Activated CD4-positive, CD25-positive, alpha-beta regulatory T cell treated with anti-CD3 and anti-CD28 coated beads, Interleukin-2, amount 50 U/mL, for 16 hours (primary cell): Measurements from ENCODE around the gene TOLLIP.

ENCODE experiments used
- DNase-seq: peaks from one replicate; pipeline ENCODE4 v3.0.0-alpha.2; 2020; ENCODE audit warnings: low read depth, low spot score

Gene TOLLIP

GRCh38 chr11:1310772-1311468 lies 1.5 kb upstream of the TOLLIP start:
- no peak for DNase-seq

DNA sequence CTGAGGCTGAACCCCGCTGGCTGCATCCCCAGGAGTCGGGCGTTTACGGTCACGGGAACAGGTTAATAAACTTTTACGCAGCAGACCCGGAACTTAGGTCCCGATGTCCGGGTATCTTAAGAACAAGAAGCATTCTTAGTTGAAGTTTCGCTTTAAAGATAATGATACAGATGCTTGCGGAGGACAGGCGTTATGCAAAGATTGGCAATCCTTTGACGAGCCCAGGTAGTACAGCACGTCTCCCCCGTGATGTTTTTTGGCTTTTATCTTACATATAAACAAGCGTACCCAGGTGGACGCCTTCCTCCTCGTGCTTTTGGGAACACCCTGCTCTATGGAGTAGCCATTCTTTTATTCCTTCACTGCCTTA lies 871 bp upstream of the TOLLIP start:
- no peak for DNase-seq

- no peak for DNase-seq
These were observed 512 bp downstream of the TOLLIP start for GRCh38 chr11:1308743-1309497.

DNA sequence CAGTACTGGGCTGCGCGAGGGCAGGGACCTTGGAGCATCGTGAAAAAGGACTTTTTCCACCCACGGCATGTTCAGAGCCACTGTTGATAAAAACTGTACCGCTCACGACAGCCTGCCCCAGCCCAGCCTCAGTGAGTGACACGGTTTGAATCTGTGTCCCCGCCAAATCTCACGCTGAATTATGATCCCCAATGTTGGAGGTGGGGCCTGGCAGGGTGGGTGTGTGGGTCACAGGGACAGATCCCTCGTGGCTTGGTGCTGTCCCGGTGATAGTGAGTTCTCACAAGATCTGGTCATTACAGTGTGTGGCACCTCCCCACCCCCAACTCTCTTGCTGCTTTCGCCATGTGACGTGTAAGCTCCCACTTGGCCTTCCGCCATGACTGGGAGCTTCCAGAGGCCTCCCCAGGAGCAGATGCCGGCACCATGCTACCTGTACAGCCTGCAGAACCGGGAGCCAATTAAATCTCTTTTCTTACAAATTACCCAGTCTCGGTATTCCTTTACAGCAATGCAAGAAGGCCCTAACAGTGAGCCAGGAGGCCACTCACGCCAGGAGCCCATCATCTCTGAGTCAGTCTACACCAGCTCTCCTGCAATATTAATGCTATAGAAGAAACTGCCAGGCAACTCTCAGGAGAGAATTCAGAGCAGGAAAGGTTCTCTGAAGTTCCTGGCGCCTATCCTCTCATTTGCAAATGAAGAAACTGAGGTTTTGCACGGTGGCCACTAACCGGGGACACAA lies 1.3 kb downstream of the TOLLIP start:
- DNase-seq, result no peak

GRCh38 chr11:1307163-1307870 lies 2.1 kb downstream of the TOLLIP start:
- no peak for DNase-seq

DNA sequence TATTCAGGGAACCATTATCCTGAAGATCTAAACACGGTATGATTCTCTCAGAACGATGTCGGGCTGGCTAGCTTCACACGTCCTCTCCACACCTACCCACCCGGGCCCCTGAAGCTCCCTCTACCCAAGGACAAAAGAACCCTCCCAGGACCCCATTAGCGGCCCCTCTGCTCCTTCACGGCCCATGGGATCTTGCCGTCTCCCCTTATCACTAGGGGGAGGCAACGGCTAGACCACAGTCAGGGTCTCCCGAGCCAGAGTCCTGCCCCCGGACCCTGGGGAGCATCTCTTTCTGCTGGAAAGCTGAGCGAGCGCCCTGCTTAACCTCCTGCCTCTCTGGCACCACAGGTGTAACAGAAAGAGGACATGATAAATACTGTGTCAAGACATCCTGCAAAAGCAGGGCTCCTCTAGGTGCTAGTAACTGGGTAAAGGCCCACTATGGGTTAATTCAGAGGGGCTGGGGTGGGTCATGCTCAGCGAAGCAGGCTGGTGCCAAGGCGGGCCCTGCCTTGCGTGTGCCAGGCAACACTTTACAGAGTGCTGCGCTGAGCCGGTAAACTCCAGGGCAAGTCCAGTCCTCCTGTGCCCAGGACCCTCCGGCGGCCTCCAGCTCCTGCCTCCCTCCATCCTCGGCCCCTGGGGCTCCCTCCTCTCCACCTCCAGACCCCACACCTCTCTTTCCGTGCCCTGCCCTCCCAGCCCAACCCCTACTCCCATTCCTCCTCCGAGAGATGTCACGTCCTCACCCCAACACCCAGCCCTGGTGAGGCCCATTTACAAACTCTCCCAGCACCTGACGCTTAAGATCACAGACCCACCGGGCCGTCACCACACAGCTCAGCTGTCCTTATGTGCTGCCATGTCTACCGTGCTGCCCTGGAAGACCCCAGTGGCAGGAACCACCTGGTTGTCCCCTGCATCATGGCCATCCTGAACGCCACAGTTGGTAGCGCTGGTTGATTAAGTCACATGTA lies 3.0 kb downstream of the TOLLIP start:
- DNase-seq, result no peak

- DNase-seq, result no peak
These were observed 3.9 kb downstream of the TOLLIP start for GRCh38 chr11:1305501-1306056.

GRCh38 chr11:1305063-1305495 lies 4.4 kb downstream of the TOLLIP start:
- no peak for DNase-seq

DNA sequence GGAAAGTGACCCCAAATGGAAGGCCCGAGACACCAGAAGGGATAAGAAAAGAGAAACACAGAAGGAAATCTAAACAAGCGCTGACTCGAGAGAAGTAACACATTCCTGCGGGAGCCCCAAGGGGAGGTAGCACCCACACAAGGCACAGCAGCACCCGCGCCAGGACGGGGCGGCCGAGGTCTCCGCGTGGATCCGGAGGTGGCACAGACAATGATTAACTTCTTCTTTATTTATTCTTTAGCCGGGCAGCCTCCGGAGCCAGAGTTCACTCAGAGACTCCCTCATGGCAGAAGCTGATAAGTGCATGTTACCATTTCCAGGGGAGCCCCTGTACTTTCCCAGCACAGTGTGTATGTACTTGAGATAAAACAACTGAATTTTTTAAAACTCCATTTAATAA lies 5.1 kb downstream of the TOLLIP start:
- no peak for DNase-seq

- DNase-seq, result no peak
These were observed 5.5 kb downstream of the TOLLIP start for GRCh38 chr11:1303973-1304372.

DNA sequence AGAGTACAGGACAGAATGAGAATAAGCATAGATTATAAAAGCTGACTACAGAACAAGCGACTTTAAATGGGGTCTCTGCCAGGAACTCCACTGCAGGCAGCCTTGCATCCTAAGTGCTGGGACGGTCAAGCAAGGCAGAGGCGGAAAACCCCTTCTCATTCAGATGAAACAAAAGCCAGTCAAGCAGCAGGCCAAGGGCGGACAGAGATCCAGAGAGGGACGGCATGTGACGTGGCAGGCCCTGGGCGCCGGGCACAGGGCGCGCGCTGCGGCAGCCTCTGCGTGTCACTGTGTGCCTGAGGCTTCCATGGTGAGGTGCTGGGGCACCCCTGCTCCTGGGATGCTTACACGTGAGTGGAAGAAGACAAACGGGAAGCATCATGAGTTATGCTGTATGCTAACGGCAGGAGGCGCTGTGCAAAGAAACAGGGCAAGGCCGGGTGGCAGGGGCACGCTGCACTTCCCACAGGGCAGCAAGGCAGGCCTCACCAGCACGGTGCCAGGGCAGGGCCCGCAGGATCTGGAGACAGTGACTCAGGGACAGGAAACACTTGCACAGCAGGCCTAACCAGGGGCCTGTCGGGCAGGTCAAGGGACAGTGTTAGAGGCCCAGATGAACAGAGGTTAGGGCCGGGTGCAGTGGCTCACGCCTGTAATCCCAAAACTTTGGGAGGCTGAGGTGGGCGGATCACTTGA lies 6.2 kb downstream of the TOLLIP start:
- DNase-seq, result no peak

DNA sequence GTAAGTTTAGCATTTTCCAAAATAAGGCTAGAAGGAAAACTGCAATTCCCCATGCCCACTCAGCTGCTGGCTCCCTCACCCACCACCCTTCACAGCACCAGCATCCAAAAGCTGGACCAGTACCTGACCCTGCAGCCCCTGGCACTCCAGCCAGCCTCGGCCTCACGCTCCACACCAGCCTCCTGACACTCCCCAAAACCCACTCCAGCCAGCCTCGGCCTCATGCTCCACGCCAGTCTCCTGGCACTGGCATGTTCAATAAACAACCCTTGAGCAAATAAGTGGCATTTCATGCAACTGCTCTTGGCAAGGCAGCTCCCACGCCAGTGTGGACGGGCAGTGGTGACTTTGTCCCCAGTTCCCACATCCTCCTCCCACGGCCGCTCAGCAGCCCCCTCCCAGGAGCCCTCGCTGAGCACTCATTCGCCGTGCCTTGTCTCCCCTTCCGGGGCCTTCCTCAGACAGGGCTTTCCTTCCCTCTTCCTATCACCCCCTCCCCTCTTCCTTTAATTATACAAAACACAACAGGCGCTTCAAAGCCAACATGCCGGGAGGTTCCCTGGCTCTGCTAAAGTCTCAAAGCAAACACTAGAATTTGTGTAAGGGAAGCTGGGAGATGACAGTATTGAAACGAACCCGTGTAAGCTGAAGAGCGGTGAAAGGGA lies 6.8 kb downstream of the TOLLIP start:
- DNase-seq, result no peak

- no peak for DNase-seq
These were observed 7.4 kb downstream of the TOLLIP start for GRCh38 chr11:1302041-1302460.

GRCh38 chr11:1301220-1302000 lies 8.0 kb downstream of the TOLLIP start:
- DNase-seq, result no peak

DNA sequence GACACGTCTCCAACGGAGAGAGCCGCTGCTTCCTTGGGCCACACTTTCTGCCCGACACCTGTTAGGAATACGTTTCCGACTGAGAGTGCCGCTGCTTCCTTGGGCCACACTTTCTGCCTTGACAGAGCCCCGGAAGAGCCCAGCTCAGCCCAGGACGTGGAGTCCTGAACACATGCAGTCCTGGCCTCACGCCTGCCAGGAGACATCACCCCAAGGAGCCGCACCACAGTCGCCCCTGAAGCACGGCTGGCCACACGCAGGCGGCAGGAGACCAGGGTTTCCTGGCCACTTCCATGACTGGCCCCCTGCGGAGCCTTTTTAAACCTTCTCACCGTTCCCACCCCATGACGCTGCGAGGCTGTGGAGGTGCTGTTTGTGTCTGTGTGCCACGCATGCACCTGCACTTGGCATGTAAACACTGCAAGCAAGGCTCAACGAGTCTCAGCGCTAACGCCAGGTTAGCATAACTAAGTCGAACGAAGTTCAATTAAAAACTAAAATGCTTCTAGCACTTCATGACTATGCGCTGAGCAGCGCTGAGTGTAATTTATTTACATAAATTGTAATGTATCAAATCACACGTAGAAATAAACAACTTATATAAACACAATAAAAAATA lies 8.8 kb downstream of the TOLLIP start:
- DNase-seq, result no peak

DNA sequence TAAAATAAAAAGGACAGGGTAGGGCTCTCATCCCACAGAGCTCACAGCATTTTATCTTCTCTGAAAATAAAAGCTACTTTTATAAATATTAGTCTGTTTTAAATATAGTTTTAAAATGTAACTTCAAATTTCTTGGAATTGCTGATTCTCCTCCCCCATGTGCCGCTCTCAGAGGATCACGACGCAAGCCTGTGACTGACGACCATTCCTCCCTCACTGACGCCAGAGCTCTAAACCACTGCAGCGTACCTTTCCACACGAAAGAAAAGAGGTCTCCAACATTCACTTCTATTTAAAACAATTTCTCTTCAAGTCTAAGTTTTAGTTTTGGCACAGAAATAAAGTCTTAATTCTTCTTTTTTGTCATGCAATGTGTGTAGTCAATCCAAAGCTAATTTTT lies 9.3 kb downstream of the TOLLIP start:
- no peak for DNase-seq

DNA sequence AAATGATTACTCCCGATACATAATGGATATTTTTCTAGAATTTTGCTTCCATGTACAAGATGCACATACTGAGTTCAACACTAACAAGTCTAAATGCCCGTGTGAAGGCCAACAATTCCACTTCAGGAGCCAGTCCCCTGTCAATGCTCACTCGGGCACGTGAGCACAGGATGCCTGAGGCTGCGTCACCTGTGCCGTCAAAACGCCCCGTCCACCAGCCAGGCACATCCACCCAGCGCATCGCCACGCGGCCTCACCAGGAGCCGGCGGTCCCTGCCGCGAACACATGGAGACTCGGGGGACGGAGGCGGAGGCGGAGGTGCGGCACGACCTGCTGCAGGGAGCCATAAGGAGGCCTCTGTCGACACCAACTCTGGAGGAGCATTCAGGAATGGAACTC lies 9.8 kb downstream of the TOLLIP start:
- no peak for DNase-seq
